GM18499 (cell line): ENCODE results near the gene HIP1.
"Not testable (repeated sequence)": the region's sequence is repeated elsewhere in the genome, so short reads cannot be mapped to it uniquely, and the experiment has no call there.

Experiments used
- ATAC-seq: cut with Tn5 transposase; IDR thresholded peaks from one replicate; pipeline ENCODE4 v1.9.1; 2021; ENCODE audit warnings: moderate number of reproducible peaks; ENCODE audit not compliant: insufficient read depth, unreplicated experiment

HIP1 gene

GRCh38 chr7:75738604-75738974 is at the start of gene HIP1:
Gene HIP1 (minus strand): TSS chr7:75738941. CDS start chr7:75738920, 21 bp downstream.
- ATAC-seq: no peak

DNA sequence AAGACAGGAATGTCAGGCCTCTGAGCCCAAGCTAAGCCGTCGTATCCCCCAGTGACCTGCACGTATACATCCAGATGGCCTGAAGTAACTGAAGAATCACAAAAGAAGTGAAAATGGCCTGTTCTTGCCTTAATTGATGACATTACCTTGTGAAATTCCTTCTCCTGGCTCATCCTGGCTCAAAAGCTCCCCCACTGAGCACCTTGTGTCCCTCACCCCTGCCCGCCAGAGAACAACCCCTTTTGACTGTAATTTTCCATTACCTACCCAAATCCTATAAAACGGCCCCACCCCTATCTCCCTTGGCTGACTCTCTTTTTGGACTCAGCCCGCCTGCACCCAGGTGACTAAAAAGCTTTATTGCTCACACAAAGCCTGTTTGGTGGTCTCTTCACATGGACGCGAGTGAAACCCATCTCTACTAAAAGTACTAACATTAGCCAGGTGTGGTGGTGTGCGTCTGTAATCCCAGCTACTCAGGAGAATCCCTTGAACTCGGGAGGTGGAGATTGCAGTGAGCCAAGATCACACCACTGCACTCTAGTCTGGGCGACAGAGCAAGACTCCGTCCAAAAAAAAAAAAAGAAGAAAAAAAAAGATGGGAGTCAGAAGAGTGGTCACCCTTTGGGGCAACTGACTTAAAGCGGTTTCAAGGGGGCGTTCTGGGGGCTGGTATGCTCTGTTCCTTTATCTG is 49.6 kb upstream of the HIP1 start:
- ATAC-seq: not testable (repeated sequence)

DNA sequence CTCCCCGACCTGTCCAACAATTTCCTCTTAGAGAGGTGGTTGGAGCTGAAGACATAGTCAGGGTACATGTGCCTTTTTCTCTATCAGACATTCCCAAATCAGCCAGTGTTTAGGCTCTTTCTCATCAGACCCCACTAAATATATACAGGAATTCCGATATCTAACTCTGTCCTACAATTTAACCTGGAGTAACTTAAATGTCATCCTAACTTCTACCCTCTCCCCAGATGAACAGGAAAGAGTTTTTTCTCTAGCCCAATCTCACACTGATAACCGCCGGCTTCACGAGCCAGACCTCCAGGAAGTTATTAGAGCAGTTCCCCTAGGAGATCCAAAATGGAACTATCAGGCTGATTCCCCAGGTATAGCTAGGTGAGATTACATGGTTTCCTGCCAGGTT is 44.3 kb upstream of the HIP1 start:
- ATAC-seq: not testable (repeated sequence)

GRCh38 chr7:75780647-75781273 is 42.0 kb upstream of the HIP1 start:
- ATAC-seq: not testable (repeated sequence)

DNA sequence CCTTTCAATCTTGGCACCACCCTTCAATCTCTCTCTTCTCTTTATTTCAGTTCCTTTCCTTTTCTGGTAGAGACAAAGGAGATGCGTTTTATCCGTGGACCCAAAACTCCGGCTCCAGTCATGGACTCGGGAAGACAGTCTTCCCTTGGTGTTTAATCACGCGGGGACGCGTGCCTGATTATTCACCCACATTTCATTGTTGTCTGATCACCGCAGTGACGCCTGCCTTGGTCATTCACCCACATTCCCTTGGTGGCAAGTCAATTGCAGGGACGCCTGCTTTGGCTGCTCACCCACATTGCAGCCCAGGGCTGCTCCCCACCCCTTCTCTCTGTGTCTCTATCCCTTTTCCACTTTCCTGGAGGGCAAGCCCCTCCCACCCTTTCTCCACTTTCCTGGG is 40.8 kb upstream of the HIP1 start:
- ATAC-seq: not testable (repeated sequence)

DNA sequence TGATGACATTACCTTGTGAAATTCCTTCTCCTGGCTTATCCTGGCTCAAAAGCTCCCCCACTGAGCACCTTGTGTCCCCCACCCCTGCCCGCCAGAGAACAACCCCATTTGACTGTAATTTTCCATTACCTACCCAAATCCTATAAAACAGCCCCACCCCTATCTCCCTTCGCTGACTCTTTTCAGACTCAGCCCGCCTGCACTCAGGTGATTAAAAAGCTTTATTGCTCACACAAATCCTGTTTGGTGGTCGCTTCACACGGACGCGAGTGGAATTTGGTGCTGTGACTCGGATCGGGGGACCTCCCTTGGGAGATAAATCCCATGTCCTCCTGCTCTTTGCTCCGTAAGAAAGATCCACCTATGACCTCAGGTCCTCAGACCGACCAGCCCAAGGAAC is 40.3 kb upstream of the HIP1 start:
- not testable (repeated sequence) for ATAC-seq

DNA sequence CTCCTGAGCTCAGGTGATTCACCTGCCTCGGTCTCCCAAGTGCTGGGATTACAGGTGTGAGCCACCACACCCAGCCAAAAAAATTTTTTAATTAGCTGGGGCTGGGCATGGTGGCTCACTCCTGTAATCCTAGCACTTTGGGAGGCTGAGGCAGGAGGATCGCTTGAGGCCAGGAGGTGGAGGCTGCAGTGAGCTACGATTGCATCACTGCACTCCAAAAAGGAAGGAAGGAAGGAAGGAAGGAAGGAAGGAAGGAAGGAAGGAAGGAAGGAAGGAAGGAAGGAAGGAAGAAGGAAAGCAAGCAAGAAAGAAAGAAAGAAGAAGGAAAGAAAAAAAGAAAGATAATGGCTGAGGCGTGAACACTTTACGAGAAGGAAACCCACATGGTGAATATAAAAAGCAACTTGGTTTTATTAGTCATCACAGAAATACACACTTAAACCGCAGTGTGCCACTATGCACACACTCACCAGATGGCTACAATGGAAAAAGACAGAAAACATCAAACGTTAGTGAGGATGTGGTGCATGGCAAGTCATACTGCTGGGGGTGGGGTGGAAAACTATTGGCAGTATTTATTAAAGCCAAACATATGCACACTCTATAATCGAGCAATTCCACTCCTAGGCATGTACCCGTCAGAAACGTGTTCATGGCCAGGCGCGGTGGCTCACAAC is 37.7 kb upstream of the HIP1 start:
- no peak for ATAC-seq

DNA sequence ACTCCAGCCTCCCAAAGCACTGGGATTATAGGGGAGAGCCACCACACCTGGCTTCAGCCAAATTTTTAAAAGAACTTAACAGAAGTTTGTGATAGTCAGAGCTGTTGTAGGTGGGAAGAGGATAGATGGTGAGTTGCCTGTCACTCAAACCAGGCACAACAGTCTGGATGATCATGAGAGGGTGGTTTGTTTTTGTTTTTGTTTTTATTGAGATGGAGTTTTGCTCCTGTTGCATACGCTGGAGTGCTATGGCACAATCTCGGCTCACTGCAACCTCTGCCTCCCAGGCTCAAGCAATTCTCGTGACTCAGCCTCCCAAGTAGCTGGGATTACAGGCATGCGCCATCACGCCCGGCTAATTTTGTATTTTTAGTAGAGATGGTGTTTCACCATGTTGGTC is 35.2 kb upstream of the HIP1 start:
- not testable (repeated sequence) for ATAC-seq

DNA sequence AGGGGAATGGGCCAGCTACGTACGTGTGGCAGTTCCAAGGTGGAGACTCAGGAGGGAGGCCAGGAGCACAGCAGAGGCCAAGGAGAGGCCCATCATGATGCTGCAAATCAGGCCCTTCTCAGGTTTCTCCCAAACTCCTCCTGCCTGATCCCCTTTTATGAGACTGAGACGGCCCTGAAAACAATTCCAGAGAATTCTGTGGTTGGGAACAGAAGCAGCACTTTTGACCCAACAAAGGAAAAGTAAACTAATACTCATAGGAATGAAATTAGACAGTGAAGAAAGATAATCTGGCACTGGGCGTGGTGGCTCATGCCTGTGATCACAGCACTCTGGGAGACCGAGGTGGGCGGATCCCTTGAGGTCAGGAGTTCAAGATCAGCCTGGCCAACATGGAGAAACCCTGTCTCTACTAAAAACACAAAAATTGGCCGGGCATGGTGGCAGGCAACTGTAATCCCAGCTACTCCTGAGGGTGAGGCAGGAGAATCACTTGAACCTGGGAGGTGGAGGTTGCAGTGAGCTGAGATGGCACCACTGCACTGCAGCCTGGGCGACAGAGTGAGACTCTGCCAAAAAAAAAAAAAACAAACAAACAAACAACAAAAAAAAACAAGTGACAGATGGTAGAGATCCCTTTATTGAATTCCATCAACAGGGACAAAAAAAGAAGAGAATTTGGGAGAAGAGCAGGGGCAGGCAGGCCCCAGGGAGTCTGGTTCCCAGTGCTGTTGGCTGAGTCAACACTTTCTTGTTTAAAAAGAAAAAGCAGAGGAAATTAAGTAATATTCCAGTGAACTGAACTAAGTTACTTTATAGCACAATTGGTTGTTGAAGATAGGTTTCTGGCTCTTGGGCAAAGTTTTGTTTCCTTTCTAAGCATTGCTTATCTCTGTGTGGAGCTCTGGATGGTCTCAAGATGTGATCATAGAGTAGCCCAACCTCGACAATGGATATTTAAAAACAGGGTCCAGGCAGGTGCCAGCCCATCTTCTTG is 33.6 kb upstream of the HIP1 start, which contains the start of gene CCL26:
Gene CCL26 (minus strand): TSS at position 131 of the 997 bp plus-strand sequence. CDS start 35 bp downstream, at position 96.
- no peak for ATAC-seq

DNA sequence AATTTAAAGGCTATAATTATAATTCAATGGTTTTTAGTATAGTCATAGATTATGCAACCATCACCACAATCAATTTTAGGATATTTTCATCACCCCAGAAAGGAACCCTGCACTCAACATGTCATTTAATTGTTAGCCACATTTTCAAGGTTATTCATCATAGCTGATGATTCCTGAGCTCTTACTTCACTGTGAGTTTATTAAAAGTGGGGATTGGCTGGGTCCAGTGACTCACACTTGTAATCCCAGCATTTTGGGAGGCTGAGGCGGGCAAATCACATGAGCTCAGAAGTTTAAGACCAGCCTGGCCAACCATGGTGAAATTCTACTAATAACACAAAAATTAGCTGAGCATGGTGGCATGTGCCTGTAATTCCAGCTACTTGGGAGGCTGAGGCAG is 32.5 kb upstream of the HIP1 start:
- ATAC-seq: no peak

GRCh38 chr7:75762350-75762917 is 23.7 kb upstream of the HIP1 start:
- ATAC-seq: no peak

DNA sequence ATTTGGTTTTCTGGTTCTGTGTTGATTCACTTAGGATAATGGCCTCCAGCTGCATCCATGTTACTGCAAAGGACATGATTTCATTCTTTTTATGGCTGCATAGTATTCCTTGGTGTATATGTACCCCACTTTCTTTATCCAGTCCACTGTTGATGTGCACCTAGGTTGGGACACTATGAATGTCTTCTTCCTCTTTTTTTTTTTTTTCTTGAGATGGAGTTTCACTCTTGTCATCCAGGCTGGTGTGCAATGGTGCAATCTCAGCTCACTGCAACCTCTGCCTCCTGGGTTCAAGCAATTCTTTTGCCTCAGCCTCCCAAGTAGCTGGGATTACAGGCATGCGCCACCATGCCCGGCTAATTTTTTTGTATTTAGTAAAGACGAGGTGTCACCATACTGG is 23.1 kb upstream of the HIP1 start:
- not testable (repeated sequence) for ATAC-seq

DNA sequence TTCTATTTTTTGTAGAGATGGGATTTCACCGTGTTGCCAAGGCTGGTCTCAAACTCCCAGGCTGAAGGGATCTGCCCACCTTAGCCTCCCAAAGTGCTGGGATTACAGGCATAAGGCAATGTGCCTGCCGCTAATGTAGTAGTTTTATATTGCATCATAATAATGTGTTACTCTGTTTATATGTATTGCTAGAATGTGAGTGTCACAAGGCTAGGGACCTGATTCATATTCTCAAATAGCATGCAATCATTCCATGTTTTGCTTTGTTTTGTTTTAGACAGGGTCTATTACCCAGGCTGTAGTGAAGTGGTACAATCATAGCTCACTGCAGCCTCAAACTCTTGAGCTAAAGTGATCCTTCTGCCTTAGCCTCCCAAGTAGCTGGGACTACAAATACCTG is 19.8 kb upstream of the HIP1 start:
- ATAC-seq: no peak

DNA sequence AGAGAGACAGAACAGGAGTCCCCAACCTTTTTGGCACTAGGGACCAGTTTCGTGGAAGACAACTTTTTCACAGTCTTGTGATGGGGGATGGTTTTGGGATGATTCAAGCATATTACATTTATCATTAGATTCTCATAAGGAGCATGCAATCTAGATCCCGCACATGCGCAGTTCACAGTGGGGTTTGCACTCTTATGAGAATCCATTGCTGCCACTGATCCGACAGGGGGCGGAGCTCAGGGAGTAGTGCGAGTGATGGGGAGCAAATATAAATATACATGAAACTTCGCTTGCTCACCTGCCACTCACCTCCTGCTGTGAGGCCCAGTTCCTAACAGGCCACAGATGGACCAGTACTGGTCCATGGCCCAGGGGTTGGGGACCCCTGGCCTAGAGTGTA is 19.1 kb upstream of the HIP1 start:
- ATAC-seq: no peak

GRCh38 chr7:75756991-75757676 is 18.4 kb upstream of the HIP1 start:
- ATAC-seq: no peak

GRCh38 chr7:75756206-75756990 is 17.7 kb upstream of the HIP1 start:
- ATAC-seq: no peak

DNA sequence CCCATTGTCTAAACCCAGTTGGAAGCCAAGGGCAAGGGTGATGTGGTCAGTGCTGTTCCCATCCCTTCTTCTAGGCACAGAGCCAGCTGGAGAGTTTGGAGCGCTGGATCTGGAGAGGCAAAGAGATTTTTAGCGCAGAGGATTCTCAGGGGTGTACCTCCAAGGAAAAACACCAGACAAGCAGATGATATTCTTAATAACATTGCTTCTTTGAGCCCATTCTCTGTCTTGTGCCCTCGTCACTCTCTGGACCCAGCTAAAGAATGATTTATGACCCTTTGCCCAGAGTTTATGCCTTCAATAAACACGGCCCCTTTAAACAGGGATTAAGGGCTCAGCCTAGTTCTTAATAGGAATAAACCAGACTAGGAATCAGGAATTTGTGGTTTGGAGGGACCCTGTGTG is 4.7 kb upstream of the HIP1 start:
- ATAC-seq: no peak

DNA sequence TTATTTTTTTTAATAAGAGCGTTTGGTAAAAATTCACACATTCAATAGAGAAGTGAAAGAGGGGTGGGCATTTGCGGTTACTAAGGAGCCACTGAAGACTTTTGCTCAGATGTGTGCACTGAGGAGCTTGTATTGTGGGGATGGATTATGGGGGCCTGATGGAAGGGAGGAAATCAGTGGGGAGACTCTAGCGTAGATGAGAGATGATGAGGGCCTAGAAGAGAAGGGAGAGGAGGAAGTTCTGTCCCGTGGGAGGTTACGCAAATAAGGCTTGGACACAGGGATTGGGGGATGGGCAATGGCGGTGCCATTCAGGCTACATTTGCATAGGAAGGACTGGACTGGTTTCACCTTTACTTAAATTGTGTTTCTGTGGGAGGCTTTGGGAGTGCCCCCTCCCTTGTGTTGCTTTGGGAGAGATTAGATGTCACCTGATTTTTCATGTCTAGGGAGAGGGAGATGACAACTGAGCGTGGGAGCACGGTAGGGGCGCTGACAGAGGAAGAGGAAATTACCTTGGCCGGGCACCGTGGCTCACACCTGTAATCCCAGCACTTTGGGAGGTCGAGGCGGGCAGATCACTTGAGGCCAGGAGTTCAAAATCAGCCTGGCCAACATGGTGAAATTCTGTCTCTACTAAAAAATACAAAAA is 2.2 kb upstream of the HIP1 start:
- no peak for ATAC-seq
